GM21515 (cell line): ENCODE data around the gene C1R.
"Not testable (repeated sequence)": the region's sequence is repeated elsewhere in the genome, so short reads cannot be mapped to it uniquely, and the experiment has no call there.

ENCODE experiments used
- ATAC-seq: cut with Tn5 transposase; IDR thresholded peaks from one replicate; pipeline ENCODE4 v1.9.1; 2021; ENCODE audit not compliant: unreplicated experiment

The C1R gene

GRCh38 chr12:7068994-7069346, 23.3 kb downstream of the C1R start:
- no peak for ATAC-seq

GRCh38 chr12:7068240-7068993, 23.8 kb downstream of the C1R start:
- no peak for ATAC-seq

- no peak for ATAC-seq
Measured at GRCh38 chr12:7067096-7067495, 25.1 kb downstream of the C1R start.

GRCh38 chr12:7066596-7066995, 25.6 kb downstream of the C1R start:
- no peak for ATAC-seq

GRCh38 chr12:7065073-7065623, 27.1 kb downstream of the C1R start:
- ATAC-seq, result no peak

- no peak for ATAC-seq
Measured at GRCh38 chr12:7064516-7064915, 27.7 kb downstream of the C1R start.

GRCh38 chr12:7061596-7061995, 30.6 kb downstream of the C1R start:
- ATAC-seq, result no peak

GRCh38 chr12:7061138-7061537, 31.1 kb downstream of the C1R start:
- ATAC-seq, result no peak

- no peak for ATAC-seq
Measured at GRCh38 chr12:7060353-7060954, 31.8 kb downstream of the C1R start, which contains the start of gene C1S. TSS of gene C1S (plus strand) at chr12:7060718. CDS start at chr12:7061913, 1,195 bp downstream.

- ATAC-seq, result no peak
Measured at GRCh38 chr12:7059780-7060179, 32.5 kb downstream of the C1R start.

- no peak for ATAC-seq
Measured at GRCh38 chr12:7058850-7059395, 33.3 kb downstream of the C1R start.

GRCh38 chr12:7058163-7058845, 33.9 kb downstream of the C1R start:
- ATAC-seq, result no peak

GRCh38 chr12:7055736-7056135, 36.5 kb downstream of the C1R start:
- not testable (repeated sequence) for ATAC-seq

- no peak for ATAC-seq
Measured at GRCh38 chr12:7054925-7055324, 37.3 kb downstream of the C1R start.

GRCh38 chr12:7049973-7050372, 42.3 kb downstream of the C1R start:
- not testable (repeated sequence) for ATAC-seq

GRCh38 chr12:7049445-7049951, 42.7 kb downstream of the C1R start:
- not testable (repeated sequence) for ATAC-seq

- no peak for ATAC-seq
Measured at GRCh38 chr12:7047306-7047705, 44.9 kb downstream of the C1R start.

GRCh38 chr12:7046383-7047105, 45.7 kb downstream of the C1R start:
- ATAC-seq, result no peak

- no peak for ATAC-seq
Measured at GRCh38 chr12:7045913-7046312, 46.3 kb downstream of the C1R start.

- ATAC-seq, result no peak
Measured at GRCh38 chr12:7042842-7043241, 49.4 kb downstream of the C1R start.

GRCh38 chr12:7039403-7039802, 52.8 kb downstream of the C1R start:
- no peak for ATAC-seq
